ENCODE data around the gene NPRL2. TPM values are rescaled to one million over a fixed set of nuclear protein-coding genes. Genes with fewer than 3 reads are reported as not detected.

The NPRL2 gene
- total and polyA plus RNA-seq, 2 of the 13 experiments (the other 11 are each of a cell fraction or from before 2014, with no cell fraction given), result 30.6 to 51.4 TPM

DNA sequence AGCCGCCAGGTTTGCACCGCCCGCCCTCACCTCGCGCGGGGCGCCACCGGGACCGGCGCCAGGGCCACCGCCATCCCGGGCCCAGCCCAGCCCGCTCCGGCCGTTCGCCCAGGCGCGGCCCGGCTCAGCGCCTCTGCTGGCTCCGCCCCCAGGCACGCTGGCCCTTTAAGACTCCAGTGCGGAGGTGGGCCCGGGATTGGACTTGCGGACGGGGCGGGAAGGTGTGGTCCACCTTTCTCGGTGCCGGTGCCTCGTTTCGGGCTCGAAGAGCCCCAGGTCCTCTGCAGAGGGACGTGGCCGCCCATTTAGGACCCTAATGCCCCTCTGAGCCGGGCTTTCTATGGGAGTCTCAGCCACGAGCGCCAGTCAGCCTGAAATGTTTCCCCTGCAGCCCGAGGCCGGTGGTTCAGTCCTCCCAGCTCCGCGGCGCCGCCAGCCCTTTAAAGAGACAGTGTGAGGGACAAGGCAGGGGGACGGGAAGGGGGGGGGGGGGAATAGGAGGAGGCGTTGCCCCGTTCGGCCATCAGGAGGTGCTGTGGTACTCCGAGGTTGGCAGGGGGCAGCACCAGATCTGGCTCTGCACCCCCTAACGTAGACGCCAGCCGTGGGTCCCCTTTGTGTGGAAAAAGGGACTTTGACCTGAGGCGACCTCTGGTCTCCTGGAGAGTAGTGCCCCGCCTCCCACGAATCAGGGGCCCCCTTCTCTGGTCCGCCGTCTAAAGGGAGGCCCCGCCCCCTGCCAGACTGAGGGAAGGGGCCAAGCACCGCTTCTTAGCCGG lies 29.1 kb downstream of the NPRL2 start (continued):
- TF ChIP-seq, protein P1, sequence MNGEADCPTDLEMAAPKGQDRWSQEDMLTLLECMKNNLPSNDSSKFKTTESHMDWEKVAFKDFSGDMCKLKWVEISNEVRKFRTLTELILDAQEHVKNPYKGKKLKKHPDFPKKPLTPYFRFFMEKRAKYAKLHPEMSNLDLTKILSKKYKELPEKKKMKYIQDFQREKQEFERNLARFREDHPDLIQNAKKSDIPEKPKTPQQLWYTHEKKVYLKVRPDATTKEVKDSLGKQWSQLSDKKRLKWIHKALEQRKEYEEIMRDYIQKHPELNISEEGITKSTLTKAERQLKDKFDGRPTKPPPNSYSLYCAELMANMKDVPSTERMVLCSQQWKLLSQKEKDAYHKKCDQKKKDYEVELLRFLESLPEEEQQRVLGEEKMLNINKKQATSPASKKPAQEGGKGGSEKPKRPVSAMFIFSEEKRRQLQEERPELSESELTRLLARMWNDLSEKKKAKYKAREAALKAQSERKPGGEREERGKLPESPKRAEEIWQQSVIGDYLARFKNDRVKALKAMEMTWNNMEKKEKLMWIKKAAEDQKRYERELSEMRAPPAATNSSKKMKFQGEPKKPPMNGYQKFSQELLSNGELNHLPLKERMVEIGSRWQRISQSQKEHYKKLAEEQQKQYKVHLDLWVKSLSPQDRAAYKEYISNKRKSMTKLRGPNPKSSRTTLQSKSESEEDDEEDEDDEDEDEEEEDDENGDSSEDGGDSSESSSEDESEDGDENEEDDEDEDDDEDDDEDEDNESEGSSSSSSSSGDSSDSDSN (CRISPR knock-in tag; IDR thresholded peaks at IDR 0.05), result peak; percentile 11; the same call in 1 of the 2 replicates
- peak; percentile 57; the same call in 1 of the 2 replicates for TF ChIP-seq ZFYVE20 (CRISPR knock-in tag; IDR thresholded peaks at IDR 0.05; ENCODE audit: borderline replicate concordance, low read depth)
- TF ChIP-seq, protein P2, sequence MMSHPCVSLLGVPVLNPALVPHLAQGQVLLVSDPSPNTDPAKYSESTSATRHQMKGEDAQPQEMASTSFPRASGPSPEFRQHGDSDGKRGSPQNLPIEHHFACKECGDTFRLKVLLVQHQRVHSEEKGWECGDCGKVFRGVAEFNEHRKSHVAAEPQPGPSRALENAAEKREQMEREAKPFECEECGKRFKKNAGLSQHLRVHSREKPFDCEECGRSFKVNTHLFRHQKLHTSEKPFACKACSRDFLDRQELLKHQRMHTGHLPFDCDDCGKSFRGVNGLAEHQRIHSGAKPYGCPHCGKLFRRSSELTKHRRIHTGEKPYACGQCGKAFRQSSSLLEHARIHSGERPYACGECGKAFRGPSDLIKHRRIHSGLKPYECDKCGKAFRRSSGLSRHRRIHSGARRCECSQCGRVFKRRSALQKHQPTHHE (CRISPR knock-in tag; IDR thresholded peaks at IDR 0.05; ENCODE audit: borderline replicate concordance), result 0 out of 2 replicates have a peak, but pooled peaks have one; percentile 60
- TF ChIP-seq, protein P3, sequence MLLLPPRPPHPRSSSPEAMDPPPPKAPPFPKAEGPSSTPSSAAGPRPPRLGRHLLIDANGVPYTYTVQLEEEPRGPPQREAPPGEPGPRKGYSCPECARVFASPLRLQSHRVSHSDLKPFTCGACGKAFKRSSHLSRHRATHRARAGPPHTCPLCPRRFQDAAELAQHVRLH (CRISPR knock-in tag; IDR thresholded peaks at IDR 0.05; ENCODE audit: borderline replicate concordance, low read depth), result peak; percentile 14; the same call in 1 of the 2 replicates
- TF ChIP-seq ZNF878 (CRISPR knock-in tag; IDR thresholded peaks at IDR 0.05), result no peak; the same call in 1 of the 2 replicates
- no peak for TF ChIP-seq GTF3A (CRISPR knock-in tag; conservative IDR thresholded peaks at IDR 0.05)
- no peak for TF ChIP-seq STAT5B (CRISPR knock-in tag; IDR thresholded peaks at IDR 0.05)
- no peak for TF ChIP-seq RAD51 (IDR thresholded peaks at IDR 0.05; ENCODE audit: borderline replicate concordance)

All from HepG2 (cell line).